Measurements from ENCODE around the gene CDKAL1. TPM values are rescaled to one million over a fixed set of nuclear protein-coding genes. Genes with fewer than 3 reads are reported as not detected.
"Not testable (repeated sequence)": the region's sequence is repeated elsewhere in the genome, so short reads cannot be mapped to it uniquely, and the experiment has no call there.

CDKAL1 gene
- total RNA-seq, 1 donor from 2014 or later: 14.8 TPM

DNA sequence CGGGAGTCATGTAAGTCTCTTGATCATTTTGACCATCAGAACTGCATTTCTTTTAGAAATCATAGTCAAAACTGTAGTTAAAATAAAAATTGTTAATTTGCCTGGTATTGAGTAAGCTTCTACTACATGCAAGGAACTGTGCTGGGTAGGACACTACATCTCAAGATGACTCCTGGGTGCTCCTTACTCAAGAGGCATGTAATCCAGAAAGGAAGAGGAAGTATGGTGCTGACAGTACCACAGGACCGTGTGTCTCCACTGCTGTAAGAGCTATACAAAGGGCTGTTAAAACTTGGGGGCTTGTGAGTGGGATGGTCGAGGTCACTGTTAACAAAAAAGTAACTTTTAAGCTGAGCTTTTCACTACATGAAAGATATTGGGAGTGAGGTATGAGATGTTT lies 551.0 kb downstream of the CDKAL1 start:
- TF ChIP-seq CTCF (IDR thresholded peaks at IDR 0.05): no peak
- Mint-ChIP-seq H3K4me1 (ENCODE audit: unreplicated experiment) (peaks cover 17% of the 10 kb centered on the region), H3K4me3 (ENCODE audit: unreplicated experiment) (no peak overlapping the region), H3K9me3 (ENCODE audit: unreplicated experiment) (no peaks in the 10 kb centered on the region), H3K27me3 (ENCODE audit: unreplicated experiment) (no peaks in the 10 kb centered on the region), H3K36me3 (ENCODE audit: unreplicated experiment) (peaks cover under 1% of the 10 kb centered on the region), H3K27ac (ENCODE audit: unreplicated experiment) (no peak overlapping the region)
- no peak for DNase-seq (ENCODE audit: extremely low spot score, unreplicated experiment)

DNA sequence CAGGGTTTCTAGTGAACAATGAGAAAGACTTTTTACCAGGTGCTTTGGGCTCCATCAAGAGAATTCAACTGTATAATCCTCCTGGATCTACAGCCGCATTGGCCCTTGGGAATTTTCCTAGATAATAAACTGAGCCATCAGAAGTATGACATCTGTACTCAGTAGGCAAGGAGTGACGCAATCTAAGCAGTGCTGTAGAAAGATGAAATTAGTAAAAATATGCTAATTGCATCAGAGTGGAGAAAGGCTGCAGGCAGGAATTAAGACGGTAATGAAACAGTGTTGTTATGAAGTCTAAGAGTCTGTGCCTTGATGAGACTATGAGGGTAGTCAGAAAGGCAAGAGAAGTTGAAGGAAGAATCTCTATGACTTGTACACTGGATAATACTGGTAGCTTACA lies 551.4 kb downstream of the CDKAL1 start:
- Mint-ChIP-seq H3K4me1 (ENCODE audit: unreplicated experiment) (peaks cover 17% of the 10 kb centered on the region), H3K27me3 (ENCODE audit: unreplicated experiment) (no peaks in the 10 kb centered on the region), H3K27ac (ENCODE audit: unreplicated experiment) (no peak overlapping the region), H3K36me3 (ENCODE audit: unreplicated experiment) (no peaks in the 10 kb centered on the region), H3K9me3 (ENCODE audit: unreplicated experiment) (no peaks in the 10 kb centered on the region), H3K4me3 (ENCODE audit: unreplicated experiment) (no peak overlapping the region)
- no peak for TF ChIP-seq CTCF (IDR thresholded peaks at IDR 0.05)
- DNase-seq (ENCODE audit: extremely low spot score, unreplicated experiment): no peak

GRCh38 chr6:21087188-21087587 lies 552.9 kb downstream of the CDKAL1 start:
- Mint-ChIP-seq H3K36me3 (ENCODE audit: unreplicated experiment) (no peaks in the 10 kb centered on the region), H3K27me3 (ENCODE audit: unreplicated experiment) (no peaks in the 10 kb centered on the region), H3K9me3 (ENCODE audit: unreplicated experiment) (no peaks in the 10 kb centered on the region), H3K4me1 (ENCODE audit: unreplicated experiment) (peaks cover 17% of the 10 kb centered on the region), H3K27ac (ENCODE audit: unreplicated experiment) (no peak overlapping the region), H3K4me3 (ENCODE audit: unreplicated experiment) (no peak overlapping the region)
- DNase-seq (ENCODE audit: extremely low spot score, unreplicated experiment): no peak
- TF ChIP-seq CTCF (IDR thresholded peaks at IDR 0.05): no peak

DNA sequence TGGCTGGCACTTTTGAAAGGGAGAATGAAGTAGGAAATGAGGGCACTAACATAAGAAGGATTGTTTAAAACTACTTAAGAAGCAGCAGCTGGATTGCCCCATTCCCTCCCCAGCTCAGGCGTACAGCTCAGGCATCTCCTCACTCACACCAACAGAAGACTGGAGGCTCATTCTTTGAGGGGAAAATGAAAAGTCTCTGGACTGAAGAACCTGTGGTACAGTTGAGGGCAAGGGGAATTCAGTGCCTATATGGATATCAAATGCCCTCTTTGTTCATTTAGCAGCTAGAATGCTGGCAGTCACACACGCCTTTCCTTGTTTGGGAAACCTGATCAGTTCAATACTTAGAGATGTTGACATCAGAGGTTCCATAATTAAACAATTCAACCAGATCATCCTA lies 557.2 kb downstream of the CDKAL1 start:
- H3K4me3 Mint-ChIP-seq (ENCODE audit: unreplicated experiment): no peak overlapping the region
- TF ChIP-seq CTCF (IDR thresholded peaks at IDR 0.05): no peak
- no peak for DNase-seq (ENCODE audit: extremely low spot score, unreplicated experiment)
- no peaks in the 10 kb centered on the region for H3K9me3 Mint-ChIP-seq (ENCODE audit: unreplicated experiment)
- H3K27ac Mint-ChIP-seq (ENCODE audit: unreplicated experiment): no peak overlapping the region
- H3K27me3 Mint-ChIP-seq (ENCODE audit: unreplicated experiment): no peaks in the 10 kb centered on the region
- H3K4me1 Mint-ChIP-seq (ENCODE audit: unreplicated experiment): no peaks in the 10 kb centered on the region
- no peaks in the 10 kb centered on the region for H3K36me3 Mint-ChIP-seq (ENCODE audit: unreplicated experiment)

GRCh38 chr6:21092231-21092772 lies 558.0 kb downstream of the CDKAL1 start:
- not testable (repeated sequence) for H3K9me3 Mint-ChIP-seq (ENCODE audit: unreplicated experiment); H3K36me3 Mint-ChIP-seq (ENCODE audit: unreplicated experiment); H3K27ac Mint-ChIP-seq (ENCODE audit: unreplicated experiment); DNase-seq (ENCODE audit: extremely low spot score, unreplicated experiment); H3K4me1 Mint-ChIP-seq (ENCODE audit: unreplicated experiment); H3K27me3 Mint-ChIP-seq (ENCODE audit: unreplicated experiment); H3K4me3 Mint-ChIP-seq (ENCODE audit: unreplicated experiment)

DNA sequence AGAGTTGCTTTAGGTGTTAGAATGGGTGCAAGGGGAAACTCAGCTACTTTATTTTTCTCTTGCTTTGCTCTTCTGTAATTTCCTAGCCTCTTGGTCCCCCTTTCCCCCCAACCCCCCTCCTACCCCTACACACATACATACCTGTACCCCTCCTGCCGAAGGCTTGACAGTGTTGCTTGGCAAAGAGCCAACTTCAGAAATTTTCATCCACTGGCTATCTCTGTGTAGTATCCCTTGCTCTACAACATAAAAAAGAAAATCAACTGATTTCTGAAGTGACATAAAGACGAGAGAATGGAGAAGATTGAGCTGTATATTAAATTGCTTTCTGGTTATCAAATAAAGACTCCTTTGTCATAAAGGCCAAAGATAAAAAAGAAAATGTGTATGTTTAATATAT lies 561.2 kb downstream of the CDKAL1 start:
- Mint-ChIP-seq H3K36me3 (ENCODE audit: unreplicated experiment) (no peaks in the 10 kb centered on the region), H3K27ac (ENCODE audit: unreplicated experiment) (no peak overlapping the region), H3K9me3 (ENCODE audit: unreplicated experiment) (peaks cover 4% of the 10 kb centered on the region), H3K27me3 (ENCODE audit: unreplicated experiment) (no peaks in the 10 kb centered on the region), H3K4me3 (ENCODE audit: unreplicated experiment) (no peak overlapping the region), H3K4me1 (ENCODE audit: unreplicated experiment) (peaks cover 2% of the 10 kb centered on the region)
- DNase-seq (ENCODE audit: extremely low spot score, unreplicated experiment): no peak
- no peak for TF ChIP-seq CTCF (IDR thresholded peaks at IDR 0.05)

Measured in osteocyte (in vitro differentiated cells).